SK-N-SH (cell line): ENCODE measurements around the gene SBF2. TPM values are rescaled to one million over a fixed set of nuclear protein-coding genes. Genes with fewer than 3 reads are reported as not detected.

Experiments
- CTCF ChIA-PET: fragments of 300-600, 350-600 bp; formaldehyde crosslinking; extraction: SDS; loops from one replicate; lab custom pipeline; 2021; lab: Yijun Ruan, JAX
- POLR2A ChIA-PET: fragments of 350-600 bp; sonication (Branson Sonifier 250); formaldehyde crosslinking; extraction: SDS; loops from one replicate; lab custom pipeline; 2020; ENCODE audit warnings: antibody characterized with exemption, inconsistent platforms; lab: Yijun Ruan, JAX
- DNase-seq: peaks from one replicate; pipeline ENCODE4 v3.0.0; 2012
- H2AFZ ChIP-seq: fragments of 200-600 bp; sonication (generic); 2 replicates; pipeline ENCODE4 v1.8.1; 2016; ENCODE audit warnings: antibody characterized with exemption, mild to moderate bottlenecking, low read depth
- H3F3A ChIP-seq: fragments of 200-600 bp; sonication (generic); replicated peaks from 2 replicates; pipeline ENCODE3; 2016; ENCODE audit warnings: antibody characterized with exemption, mild to moderate bottlenecking; ENCODE audit not compliant: insufficient read depth
- H3K27ac ChIP-seq, 2 experiments: fragments of 200-500 bp in 1 of 2; fragments of 200-600 bp in 1 of 2; sonication (Bioruptor generic) in 1 of 2; sonication (generic), shearing (Covaris generic) in 1 of 2; 2 replicates each; pipeline versions ENCODE4 v1.5.1 to v1.6.1; 2014 to 2016; ENCODE audit warnings: low read depth in 2 of 2, inconsistent platforms in 1 of 2, low read length in 1 of 2, mild to moderate bottlenecking in 1 of 2, mixed read lengths in 1 of 2
- H3K27me3 ChIP-seq: fragments of 200-600 bp; sonication (generic), shearing (Covaris generic); 2 replicates; pipeline ENCODE4 v1.6.1; 2016; ENCODE audit warnings: mixed run types; ENCODE audit not compliant: insufficient read depth
- H3K36me3 ChIP-seq, 2 experiments: fragments of 200-500 bp in 1 of 2; fragments of 200-600 bp in 1 of 2; sonication (Bioruptor generic) in 1 of 2; sonication (generic) in 1 of 2; replicated peaks in 1 of 2; 2 replicates each; pipeline versions ENCODE3 to v1.5.1; 2014 to 2016; ENCODE audit warnings: low read length in 1 of 2, mild to moderate bottlenecking in 1 of 2; ENCODE audit not compliant: insufficient read depth in 2 of 2, control insufficient read depth in 1 of 2
- H3K4me1 ChIP-seq, 2 experiments: fragments of 200-500 bp in 1 of 2; fragments of 200-600 bp in 1 of 2; sonication (Bioruptor generic) in 1 of 2; sonication (generic), shearing (Covaris generic) in 1 of 2; 2 replicates each; pipeline versions ENCODE4 v1.5.1 to v1.6.1; 2014 to 2016; ENCODE audit warnings: low read depth in 1 of 2, low read length in 1 of 2, mixed run types in 1 of 2; ENCODE audit not compliant: insufficient read depth in 2 of 2, control insufficient read depth in 1 of 2
- H3K4me2 ChIP-seq: fragments of 200-600 bp; sonication (generic), shearing (Covaris generic); 2 replicates; pipeline ENCODE4 v1.6.1; 2017; ENCODE audit warnings: mixed run types
- H3K4me3 ChIP-seq, 2 experiments: fragments of 200-500 bp in 1 of 2; fragments of 200-600 bp in 1 of 2; sonication (Bioruptor generic) in 1 of 2; sonication (generic), shearing (Covaris generic) in 1 of 2; 2 replicates each; pipeline versions ENCODE4 v1.5.1 to v1.8.1; 2014 to 2016; ENCODE audit warnings: low read depth in 2 of 2, inconsistent platforms in 1 of 2, low read length in 1 of 2, mild to moderate bottlenecking in 1 of 2, mixed read lengths in 1 of 2, moderate library complexity in 1 of 2
- H3K79me2 ChIP-seq: fragments of 200-600 bp; sonication (generic); 2 replicates; pipeline ENCODE4 v1.8.1; 2017; ENCODE audit warnings: mild to moderate bottlenecking; ENCODE audit not compliant: insufficient read depth
- H3K9ac ChIP-seq: fragments of 200-600 bp; sonication (generic); 2 replicates; pipeline ENCODE4 v1.6.1; 2017; ENCODE audit warnings: mixed run types
- H3K9me2 ChIP-seq: fragments of 200-600 bp; sonication (generic); 2 replicates; pipeline ENCODE4 v1.6.1; 2017; ENCODE audit warnings: mixed run types
- H3K9me3 ChIP-seq: fragments of 200-600 bp; sonication (generic); 2 replicates; pipeline ENCODE4 v1.6.1; 2017; ENCODE audit warnings: mixed run types, mild to moderate bottlenecking, moderate library complexity
- H4K20me1 ChIP-seq: fragments of 200-600 bp; sonication (generic); 2 replicates; pipeline ENCODE4 v1.6.1; 2017; ENCODE audit warnings: mild to moderate bottlenecking, mixed run types; ENCODE audit not compliant: insufficient read depth
- CHD2 ChIP-seq: fragments of 150-350 bp; IDR thresholded peaks from 2 replicates; pipeline ENCODE4 v1.6.1; 2018; ENCODE audit warnings: low read length; ENCODE audit not compliant: partially characterized antibody
- EZH2phosphoT487 ChIP-seq: fragments of 200-600 bp; sonication (generic); IDR thresholded peaks from 2 replicates; pipeline ENCODE4 v1.6.1; 2017; ENCODE audit warnings: low read depth, mixed run types, mild to moderate bottlenecking, antibody characterized with exemption, moderate library complexity, borderline replicate concordance
- JUND ChIP-seq: IDR thresholded peaks from 2 replicates; pipeline ENCODE4 v1.4.0; 2012
- MXI1 ChIP-seq: IDR thresholded peaks from 2 replicates; pipeline ENCODE4 v1.6.1; 2012; ENCODE audit warnings: mild to moderate bottlenecking, low read depth, low read length, improper control_type of control experiment
- RCOR1 ChIP-seq: fragments of 150-350 bp; IDR thresholded peaks from 2 replicates; pipeline ENCODE4 v1.6.1; 2017; ENCODE audit warnings: antibody characterized with exemption, low read length
- RXRA ChIP-seq: IDR thresholded peaks from 2 replicates; pipeline ENCODE4 v1.4.0; 2012; ENCODE audit warnings: low read depth, mild to moderate bottlenecking, borderline replicate concordance
- SMC3 ChIP-seq: IDR thresholded peaks from 2 replicates; pipeline ENCODE4 v1.6.1; 2012; ENCODE audit warnings: low read depth, low read length, improper control_type of control experiment
- TAF1 ChIP-seq: IDR thresholded peaks from 2 replicates; pipeline ENCODE4 v1.6.1; 2012; ENCODE audit warnings: low read depth, mild to moderate bottlenecking, low read length, moderate library complexity, borderline replicate concordance
- TEAD4 ChIP-seq: IDR thresholded peaks from 2 replicates; pipeline ENCODE4 v1.4.0; 2012; ENCODE audit warnings: mild to moderate bottlenecking, borderline replicate concordance; ENCODE audit not compliant: insufficient read depth
- WGBS: methylation state at CpG from one replicate; pipeline ENCODE4 v1.1.6; 2017; ENCODE audit warnings: low lambda C conversion rate; 5-methylcytosine and 5-hydroxymethylcytosine counted together
- polyA plus RNA-seq, 3 experiments: library from polyadenylated mRNA; depleted of rRNA; stranded (reverse); fragments of >200 nt; gene quantifications; 2 replicates each; pipeline ENCODE4 v1.2.3, GENCODE V29; 2012
- TF ChIP-seq, protein P1 (sequence below): fragments of 200-600 bp; sonication (generic); IDR thresholded peaks from 2 replicates; pipeline ENCODE4 v1.6.1; 2017; ENCODE audit warnings: antibody characterized with exemption, mild to moderate bottlenecking, moderate library complexity
- TF ChIP-seq, protein P2 (sequence below): IDR thresholded peaks from 2 replicates; pipeline ENCODE4 v1.6.1; 2012; ENCODE audit warnings: mild to moderate bottlenecking, low read depth, low read length, moderate library complexity
- TF ChIP-seq, protein P3 (sequence below): fragments of 150-350 bp; IDR thresholded peaks from 2 replicates; pipeline ENCODE4 v1.6.1; 2017; ENCODE audit warnings: antibody characterized with exemption, low read length, low read depth, borderline replicate concordance
- TF ChIP-seq, protein P4 (sequence below): IDR thresholded peaks from 2 replicates; pipeline ENCODE4 v1.4.0; 2012; ENCODE audit warnings: low read depth, borderline replicate concordance
- TF ChIP-seq, protein P5 (sequence below): IDR thresholded peaks from 2 replicates; pipeline ENCODE4 v1.4.0; 2012; ENCODE audit warnings: low read depth, borderline replicate concordance
- TF ChIP-seq, protein P6 (sequence below): fragments of 150-350 bp; IDR thresholded peaks from 2 replicates; pipeline ENCODE4 v1.6.1; 2016; ENCODE audit warnings: mild to moderate bottlenecking, low read depth, low read length

SBF2 gene
- polyA plus RNA-seq, 1 of the 3 experiments (the other 2 are of a cell fraction), result 23.0 TPM

DNA sequence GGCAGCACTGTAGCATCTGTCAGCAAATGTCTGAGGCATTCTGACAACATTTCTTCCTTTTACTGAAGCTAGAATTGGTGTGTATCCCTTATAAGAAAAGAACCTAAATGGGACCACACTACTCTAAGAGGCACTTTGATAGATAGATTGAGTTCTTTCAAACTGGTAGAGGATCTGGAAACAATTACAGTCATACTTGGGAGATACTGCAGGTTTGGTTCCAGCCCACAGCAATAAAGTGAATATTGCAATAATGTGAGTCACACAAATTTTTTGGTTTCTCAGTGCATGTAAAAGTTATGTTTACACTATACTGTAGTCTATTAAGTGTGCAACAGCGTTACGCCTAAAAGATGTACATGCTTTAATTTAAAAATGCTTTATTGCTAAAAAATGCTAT, 96.9 kb downstream of the SBF2 start:
- Histone ChIP-seq H3K9ac (no peak overlapping the region), H3K4me2 (no peak overlapping the region), H3K27ac (no peak overlapping the region), H3K9me3 (no peaks in the 10 kb centered on the region), H3F3A (no peaks in the 10 kb centered on the region), H3K9me2 (no peaks in the 10 kb centered on the region), H2AFZ (no peak overlapping the region), H3K36me3 (peaks cover 7 to 19% of the 10 kb centered on the region in 2 experiments), H3K4me1 (no peaks in the 10 kb centered on the region), H4K20me1 (no peaks in the 10 kb centered on the region), H3K4me3 (no peak overlapping the region), H3K79me2 (peaks cover 68% of the 10 kb centered on the region), H3K27me3 (no peaks in the 10 kb centered on the region)
- POLR2A ChIA-PET, result no interaction called here
- no peak for DNase-seq
- TF ChIP-seq, protein P1, sequence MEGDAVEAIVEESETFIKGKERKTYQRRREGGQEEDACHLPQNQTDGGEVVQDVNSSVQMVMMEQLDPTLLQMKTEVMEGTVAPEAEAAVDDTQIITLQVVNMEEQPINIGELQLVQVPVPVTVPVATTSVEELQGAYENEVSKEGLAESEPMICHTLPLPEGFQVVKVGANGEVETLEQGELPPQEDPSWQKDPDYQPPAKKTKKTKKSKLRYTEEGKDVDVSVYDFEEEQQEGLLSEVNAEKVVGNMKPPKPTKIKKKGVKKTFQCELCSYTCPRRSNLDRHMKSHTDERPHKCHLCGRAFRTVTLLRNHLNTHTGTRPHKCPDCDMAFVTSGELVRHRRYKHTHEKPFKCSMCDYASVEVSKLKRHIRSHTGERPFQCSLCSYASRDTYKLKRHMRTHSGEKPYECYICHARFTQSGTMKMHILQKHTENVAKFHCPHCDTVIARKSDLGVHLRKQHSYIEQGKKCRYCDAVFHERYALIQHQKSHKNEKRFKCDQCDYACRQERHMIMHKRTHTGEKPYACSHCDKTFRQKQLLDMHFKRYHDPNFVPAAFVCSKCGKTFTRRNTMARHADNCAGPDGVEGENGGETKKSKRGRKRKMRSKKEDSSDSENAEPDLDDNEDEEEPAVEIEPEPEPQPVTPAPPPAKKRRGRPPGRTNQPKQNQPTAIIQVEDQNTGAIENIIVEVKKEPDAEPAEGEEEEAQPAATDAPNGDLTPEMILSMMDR, result no peak
- TF ChIP-seq, protein P2, sequence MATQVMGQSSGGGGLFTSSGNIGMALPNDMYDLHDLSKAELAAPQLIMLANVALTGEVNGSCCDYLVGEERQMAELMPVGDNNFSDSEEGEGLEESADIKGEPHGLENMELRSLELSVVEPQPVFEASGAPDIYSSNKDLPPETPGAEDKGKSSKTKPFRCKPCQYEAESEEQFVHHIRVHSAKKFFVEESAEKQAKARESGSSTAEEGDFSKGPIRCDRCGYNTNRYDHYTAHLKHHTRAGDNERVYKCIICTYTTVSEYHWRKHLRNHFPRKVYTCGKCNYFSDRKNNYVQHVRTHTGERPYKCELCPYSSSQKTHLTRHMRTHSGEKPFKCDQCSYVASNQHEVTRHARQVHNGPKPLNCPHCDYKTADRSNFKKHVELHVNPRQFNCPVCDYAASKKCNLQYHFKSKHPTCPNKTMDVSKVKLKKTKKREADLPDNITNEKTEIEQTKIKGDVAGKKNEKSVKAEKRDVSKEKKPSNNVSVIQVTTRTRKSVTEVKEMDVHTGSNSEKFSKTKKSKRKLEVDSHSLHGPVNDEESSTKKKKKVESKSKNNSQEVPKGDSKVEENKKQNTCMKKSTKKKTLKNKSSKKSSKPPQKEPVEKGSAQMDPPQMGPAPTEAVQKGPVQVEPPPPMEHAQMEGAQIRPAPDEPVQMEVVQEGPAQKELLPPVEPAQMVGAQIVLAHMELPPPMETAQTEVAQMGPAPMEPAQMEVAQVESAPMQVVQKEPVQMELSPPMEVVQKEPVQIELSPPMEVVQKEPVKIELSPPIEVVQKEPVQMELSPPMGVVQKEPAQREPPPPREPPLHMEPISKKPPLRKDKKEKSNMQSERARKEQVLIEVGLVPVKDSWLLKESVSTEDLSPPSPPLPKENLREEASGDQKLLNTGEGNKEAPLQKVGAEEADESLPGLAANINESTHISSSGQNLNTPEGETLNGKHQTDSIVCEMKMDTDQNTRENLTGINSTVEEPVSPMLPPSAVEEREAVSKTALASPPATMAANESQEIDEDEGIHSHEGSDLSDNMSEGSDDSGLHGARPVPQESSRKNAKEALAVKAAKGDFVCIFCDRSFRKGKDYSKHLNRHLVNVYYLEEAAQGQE, result no peak
- TF ChIP-seq, protein P3, sequence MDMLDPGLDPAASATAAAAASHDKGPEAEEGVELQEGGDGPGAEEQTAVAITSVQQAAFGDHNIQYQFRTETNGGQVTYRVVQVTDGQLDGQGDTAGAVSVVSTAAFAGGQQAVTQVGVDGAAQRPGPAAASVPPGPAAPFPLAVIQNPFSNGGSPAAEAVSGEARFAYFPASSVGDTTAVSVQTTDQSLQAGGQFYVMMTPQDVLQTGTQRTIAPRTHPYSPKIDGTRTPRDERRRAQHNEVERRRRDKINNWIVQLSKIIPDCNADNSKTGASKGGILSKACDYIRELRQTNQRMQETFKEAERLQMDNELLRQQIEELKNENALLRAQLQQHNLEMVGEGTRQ, result no peak
- TF ChIP-seq SMC3, result no peak
- no peak for TF ChIP-seq EZH2phosphoT487
- TF ChIP-seq RXRA, result no peak
- TF ChIP-seq, protein P4, sequence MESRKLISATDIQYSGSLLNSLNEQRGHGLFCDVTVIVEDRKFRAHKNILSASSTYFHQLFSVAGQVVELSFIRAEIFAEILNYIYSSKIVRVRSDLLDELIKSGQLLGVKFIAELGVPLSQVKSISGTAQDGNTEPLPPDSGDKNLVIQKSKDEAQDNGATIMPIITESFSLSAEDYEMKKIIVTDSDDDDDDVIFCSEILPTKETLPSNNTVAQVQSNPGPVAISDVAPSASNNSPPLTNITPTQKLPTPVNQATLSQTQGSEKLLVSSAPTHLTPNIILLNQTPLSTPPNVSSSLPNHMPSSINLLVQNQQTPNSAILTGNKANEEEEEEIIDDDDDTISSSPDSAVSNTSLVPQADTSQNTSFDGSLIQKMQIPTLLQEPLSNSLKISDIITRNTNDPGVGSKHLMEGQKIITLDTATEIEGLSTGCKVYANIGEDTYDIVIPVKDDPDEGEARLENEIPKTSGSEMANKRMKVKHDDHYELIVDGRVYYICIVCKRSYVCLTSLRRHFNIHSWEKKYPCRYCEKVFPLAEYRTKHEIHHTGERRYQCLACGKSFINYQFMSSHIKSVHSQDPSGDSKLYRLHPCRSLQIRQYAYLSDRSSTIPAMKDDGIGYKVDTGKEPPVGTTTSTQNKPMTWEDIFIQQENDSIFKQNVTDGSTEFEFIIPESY, result no peak
- no peak for TF ChIP-seq TAF1
- no peak for TF ChIP-seq MXI1
- TF ChIP-seq JUND, result no peak
- TF ChIP-seq, protein P5, sequence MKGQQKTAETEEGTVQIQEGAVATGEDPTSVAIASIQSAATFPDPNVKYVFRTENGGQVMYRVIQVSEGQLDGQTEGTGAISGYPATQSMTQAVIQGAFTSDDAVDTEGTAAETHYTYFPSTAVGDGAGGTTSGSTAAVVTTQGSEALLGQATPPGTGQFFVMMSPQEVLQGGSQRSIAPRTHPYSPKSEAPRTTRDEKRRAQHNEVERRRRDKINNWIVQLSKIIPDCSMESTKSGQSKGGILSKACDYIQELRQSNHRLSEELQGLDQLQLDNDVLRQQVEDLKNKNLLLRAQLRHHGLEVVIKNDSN, result no peak
- TF ChIP-seq, protein P6, sequence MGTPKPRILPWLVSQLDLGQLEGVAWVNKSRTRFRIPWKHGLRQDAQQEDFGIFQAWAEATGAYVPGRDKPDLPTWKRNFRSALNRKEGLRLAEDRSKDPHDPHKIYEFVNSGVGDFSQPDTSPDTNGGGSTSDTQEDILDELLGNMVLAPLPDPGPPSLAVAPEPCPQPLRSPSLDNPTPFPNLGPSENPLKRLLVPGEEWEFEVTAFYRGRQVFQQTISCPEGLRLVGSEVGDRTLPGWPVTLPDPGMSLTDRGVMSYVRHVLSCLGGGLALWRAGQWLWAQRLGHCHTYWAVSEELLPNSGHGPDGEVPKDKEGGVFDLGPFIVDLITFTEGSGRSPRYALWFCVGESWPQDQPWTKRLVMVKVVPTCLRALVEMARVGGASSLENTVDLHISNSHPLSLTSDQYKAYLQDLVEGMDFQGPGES, result no peak
- TF ChIP-seq CHD2, result no peak
- TF ChIP-seq RCOR1, result no peak
- no peak for TF ChIP-seq TEAD4
- WGBS, result 100% methylated on average over 2 of the region's 2 CpGs
- CTCF ChIA-PET, result interaction anchor here (3.4 kb wide), 1 partner anchor 11 kb away, joined by 16 read pairs; no protein-coding TSS in a partner anchor
